CD4-positive, alpha-beta memory T cell (primary cell): ENCODE data around the gene INCENP. TPM values are rescaled to one million over a fixed set of nuclear protein-coding genes. Genes with fewer than 3 reads are reported as not detected.
A peak's percentile ranks its signal among the peaks of the same experiment; 100 is the strongest.

Experiments used
- CTCF ChIA-PET: fragments of 350-600 bp; sonication (Branson Sonifier 250); formaldehyde crosslinking; loops from one replicate; lab custom pipeline; 2021; ENCODE audit warnings: inconsistent platforms; ENCODE audit not compliant: partially characterized antibody; lab: Charles Lee
- POLR2A ChIA-PET: fragments of 350-600 bp; sonication (Branson Sonifier 250); formaldehyde crosslinking; loops from one replicate; lab custom pipeline; 2021; ENCODE audit not compliant: partially characterized antibody; lab: Charles Lee
- DNase-seq, 5 donors: peaks; one replicate each; pipeline versions ENCODE4 v3.0.0 to v3.0.0-alpha.2; 2020 to 2022; ENCODE audit warnings: mixed read lengths in 1 of 5
- H3K27ac ChIP-seq: one replicate; pipeline ENCODE4 v1.7.0; 2013; ENCODE audit warnings: low read depth, low read length
- H3K27me3 ChIP-seq: 2 replicates; pipeline ENCODE4 v1.7.0; 2013; ENCODE audit warnings: mild to moderate bottlenecking, low read length, moderate library complexity; ENCODE audit not compliant: insufficient read depth
- H3K36me3 ChIP-seq: 2 replicates; pipeline ENCODE4 v1.7.0; 2013; ENCODE audit warnings: mild to moderate bottlenecking, low read length, moderate library complexity; ENCODE audit not compliant: insufficient read depth
- H3K4me1 ChIP-seq: 2 replicates; pipeline ENCODE4 v1.7.0; 2013; ENCODE audit warnings: mild to moderate bottlenecking, low read length, moderate library complexity; ENCODE audit not compliant: insufficient read depth
- H3K4me3 ChIP-seq, 2 donors: one replicate each; pipeline ENCODE4 v1.7.0; 2013; ENCODE audit warnings: low read length in 2 of 2, mild to moderate bottlenecking in 1 of 2
- H3K9me3 ChIP-seq, 2 donors: one replicate each; pipeline ENCODE4 v1.7.0; 2013; ENCODE audit warnings: low read length in 2 of 2, control low read depth in 1 of 2; ENCODE audit not compliant: control insufficient read depth in 1 of 2
- H3K27ac Mint-ChIP-seq, 7 donors: one replicate each; pipeline ENCODE4 v1.8.0; 2020 to 2021; ENCODE audit warnings: mixed read lengths in 7 of 7, mild to moderate bottlenecking in 6 of 7, inconsistent platforms in 3 of 7, moderate library complexity in 3 of 7
- H3K27me3 Mint-ChIP-seq, 2 donors: one replicate each; pipeline ENCODE4 v1.8.0; 2020 to 2021; ENCODE audit warnings: mixed read lengths in 2 of 2
- H3K36me3 Mint-ChIP-seq, 2 donors: one replicate each; pipeline ENCODE4 v1.8.0; 2020 to 2021; ENCODE audit warnings: mixed read lengths in 2 of 2, inconsistent platforms in 1 of 2, mild to moderate bottlenecking in 1 of 2
- H3K4me1 Mint-ChIP-seq, 4 donors: one replicate each; pipeline ENCODE4 v1.8.0; 2020 to 2021; ENCODE audit warnings: mixed read lengths in 4 of 4, mild to moderate bottlenecking in 1 of 4
- H3K4me3 Mint-ChIP-seq, 8 donors: one replicate each; pipeline ENCODE4 v1.8.0; 2020 to 2021; ENCODE audit warnings: mixed read lengths in 8 of 8, mild to moderate bottlenecking in 7 of 8, moderate library complexity in 6 of 8, inconsistent platforms in 3 of 8
- H3K9me3 Mint-ChIP-seq, 8 donors: one replicate each; pipeline ENCODE4 v1.8.0; 2020 to 2021; ENCODE audit warnings: mixed read lengths in 8 of 8, mild to moderate bottlenecking in 5 of 8, inconsistent platforms in 3 of 8, moderate library complexity in 1 of 8
- intact Hi-C: fragments of 100-400 bp; cut with micrococcal nuclease; formaldehyde crosslinking; loops from one replicate; pipeline ENCODE4 v1.15.1; 2023
- polyA plus RNA-seq, 2 donors: library from polyadenylated mRNA; unstranded; fragments of 300-500 nt; fragmentation: Illumina TruSeq; gene quantifications; one replicate each; pipeline ENCODE4 v1.2.3, GENCODE V29; 2021
- total RNA-seq, 2 experiments: library from RNA; stranded (reverse); gene quantifications; one replicate each; pipeline ENCODE4 v1.2.3, GENCODE V29; 2021

The INCENP gene
- total and polyA plus RNA-seq, 4 experiments from 2014 or later = 2.7 to 32.1 (median 28.4) TPM; not detected in 1

DNA sequence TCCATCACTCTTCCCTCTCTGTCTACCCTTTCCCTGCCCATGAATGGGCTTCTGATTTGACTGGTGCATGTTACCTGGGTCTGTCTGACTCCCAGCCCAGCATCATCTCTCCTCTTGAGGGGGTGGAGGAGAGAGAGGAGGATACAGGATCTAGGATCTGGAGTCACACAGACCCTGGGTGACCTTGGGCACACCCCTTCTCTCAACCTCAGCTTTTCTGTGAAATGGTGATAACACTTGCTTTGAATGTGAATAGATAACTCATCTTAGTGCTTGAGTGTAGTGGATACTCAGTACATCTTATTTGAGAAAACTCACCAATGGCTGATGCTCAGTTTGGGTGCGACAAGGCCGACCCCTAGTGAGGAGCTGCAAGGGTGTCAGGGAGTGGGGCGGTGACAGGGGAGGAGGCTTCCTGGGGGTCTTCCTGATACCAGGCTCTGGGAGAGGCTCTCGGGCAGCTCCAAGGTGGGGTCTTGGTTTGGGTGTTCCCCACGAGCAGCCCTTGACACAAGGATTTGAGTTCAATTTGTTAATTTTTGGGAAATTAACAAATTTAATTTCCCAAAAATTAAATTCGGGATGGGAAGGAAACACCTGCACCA, 9.0 kb downstream of the INCENP start:
- peaks cover 15 to 37% (median 22%) of the 10 kb centered on the region in 4 donors for H3K4me1 Mint-ChIP-seq
- POLR2A ChIA-PET = no interaction called here
- no peak for DNase-seq
- H3K27me3 Mint-ChIP-seq = no peaks in the 10 kb centered on the region
- H3K4me3 Mint-ChIP-seq = peak overlapping the region in 1 of 8 donors; percentile 32
- Histone ChIP-seq H3K27ac (no peak overlapping the region), H3K9me3 (no peaks in the 10 kb centered on the region), H3K4me3 (no peak overlapping the region), H3K27me3 (no peaks in the 10 kb centered on the region), H3K36me3 (peaks cover 21% of the 10 kb centered on the region), H3K4me1 (peaks cover 8% of the 10 kb centered on the region)
- H3K36me3 Mint-ChIP-seq = peaks cover 30 to 42% of the 10 kb centered on the region in 2 donors
- CTCF ChIA-PET = interaction anchor here (1.0 to 1.3 kb wide), 2 partner anchors 9 to 234 kb away, joined by 3 read pairs; partner anchors contain the start of gene INCENP
- intact Hi-C loops = no loop called here
- no peaks in the 10 kb centered on the region for H3K9me3 Mint-ChIP-seq
- peak overlapping the region in 2 of 7 donors; percentile 25 to 82 for H3K27ac Mint-ChIP-seq

DNA sequence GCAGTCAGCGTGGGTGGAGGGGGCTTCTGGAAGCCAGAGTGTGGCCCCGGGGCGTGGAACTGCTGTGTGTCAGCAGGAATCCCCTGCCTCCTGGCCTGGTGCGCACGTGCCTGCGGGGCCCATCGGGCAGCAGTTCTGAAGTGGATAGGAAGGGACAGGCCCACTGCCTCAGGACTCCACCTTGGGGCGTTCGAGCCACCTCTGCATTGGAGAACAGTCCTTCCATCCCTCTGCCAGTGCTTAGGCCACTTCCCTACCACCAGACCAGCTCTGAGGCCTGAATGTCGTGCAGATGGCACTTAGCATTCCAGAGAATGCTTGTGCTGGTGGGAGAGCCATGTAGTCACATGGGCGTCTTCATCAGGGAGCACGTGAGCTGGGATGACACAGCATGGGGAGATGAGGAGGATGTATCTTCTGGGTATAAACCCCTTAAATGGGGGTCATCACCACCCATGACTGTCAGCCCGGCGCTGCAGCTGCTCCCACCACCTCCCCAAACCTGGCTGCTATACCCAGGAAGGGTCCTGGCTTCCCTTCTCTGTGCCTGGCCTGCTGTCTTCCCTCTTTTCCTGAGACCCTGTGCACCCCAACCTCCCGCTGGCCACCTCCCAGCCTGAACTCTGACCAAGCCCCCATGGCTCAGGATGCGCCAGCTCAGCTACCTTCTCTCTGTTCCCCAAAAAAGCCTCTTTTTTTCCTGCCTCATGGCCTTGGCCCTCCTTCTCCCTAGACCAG, 9.7 kb downstream of the INCENP start:
- Histone ChIP-seq H3K4me1 (peaks cover 8% of the 10 kb centered on the region), H3K27ac (no peak overlapping the region), H3K36me3 (peaks cover 21% of the 10 kb centered on the region), H3K4me3 (no peak overlapping the region), H3K27me3 (no peaks in the 10 kb centered on the region), H3K9me3 (no peaks in the 10 kb centered on the region)
- Mint-ChIP-seq H3K9me3 (no peaks in the 10 kb centered on the region), H3K4me1 (peaks cover 15 to 37% (median 21%) of the 10 kb centered on the region in 4 donors), H3K4me3 (no peak overlapping the region), H3K27me3 (no peaks in the 10 kb centered on the region), H3K27ac (peak overlapping the region in 3 of 7 donors; percentile 15 to 32 (median 18)), H3K36me3 (peaks cover 29 to 40% of the 10 kb centered on the region in 2 donors)
- CTCF ChIA-PET = no interaction called here
- POLR2A ChIA-PET = no interaction called here
- intact Hi-C loops = no loop called here
- DNase-seq = no peak

DNA sequence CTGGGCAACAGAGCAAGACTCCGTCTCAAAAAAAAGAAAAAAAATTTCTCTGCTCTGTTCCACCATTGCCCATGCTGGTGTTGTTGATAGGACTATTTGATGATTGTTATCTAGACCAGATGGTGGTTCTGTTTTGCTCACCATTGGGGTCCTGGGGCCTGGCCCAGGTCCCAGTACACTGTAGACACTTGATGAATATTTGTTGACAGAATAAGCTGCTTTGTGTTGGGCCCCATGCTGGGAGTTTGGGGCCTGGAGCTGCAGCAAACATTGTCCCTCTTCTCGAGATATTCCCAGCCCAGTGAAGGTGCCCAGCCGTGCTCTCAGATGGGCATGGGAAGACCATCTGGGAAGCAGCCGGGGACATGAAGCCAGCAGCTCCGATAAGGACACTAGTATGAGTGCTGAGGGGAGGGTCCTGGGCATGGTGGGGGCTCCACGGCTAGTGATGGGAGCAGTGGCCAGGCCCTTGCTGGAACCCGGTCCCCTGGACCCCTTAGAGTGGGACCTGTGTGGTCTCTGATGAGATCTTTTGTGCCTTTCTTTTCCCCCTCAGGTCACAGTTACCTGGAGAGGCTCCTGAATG, 13.6 kb downstream of the INCENP start:
- Histone ChIP-seq H3K27me3 (no peaks in the 10 kb centered on the region), H3K36me3 (peaks cover 40% of the 10 kb centered on the region), H3K4me3 (no peak overlapping the region), H3K9me3 (no peaks in the 10 kb centered on the region), H3K4me1 (peaks cover 8% of the 10 kb centered on the region), H3K27ac (no peak overlapping the region)
- ChIA-PET CTCF (interaction anchor here (1.5 kb wide), 1 partner anchor 30 kb away, joined by 8 read pairs; no protein-coding TSS in a partner anchor), POLR2A (no interaction called here)
- Mint-ChIP-seq H3K27ac (no peak overlapping the region), H3K36me3 (peaks cover 6 to 39% of the 10 kb centered on the region in 2 donors), H3K4me1 (peaks cover 10 to 23% (median 12%) of the 10 kb centered on the region in 4 donors), H3K4me3 (no peak overlapping the region), H3K27me3 (no peaks in the 10 kb centered on the region), H3K9me3 (no peaks in the 10 kb centered on the region)
- DNase-seq = no peak
- intact Hi-C loops = no loop called here

DNA sequence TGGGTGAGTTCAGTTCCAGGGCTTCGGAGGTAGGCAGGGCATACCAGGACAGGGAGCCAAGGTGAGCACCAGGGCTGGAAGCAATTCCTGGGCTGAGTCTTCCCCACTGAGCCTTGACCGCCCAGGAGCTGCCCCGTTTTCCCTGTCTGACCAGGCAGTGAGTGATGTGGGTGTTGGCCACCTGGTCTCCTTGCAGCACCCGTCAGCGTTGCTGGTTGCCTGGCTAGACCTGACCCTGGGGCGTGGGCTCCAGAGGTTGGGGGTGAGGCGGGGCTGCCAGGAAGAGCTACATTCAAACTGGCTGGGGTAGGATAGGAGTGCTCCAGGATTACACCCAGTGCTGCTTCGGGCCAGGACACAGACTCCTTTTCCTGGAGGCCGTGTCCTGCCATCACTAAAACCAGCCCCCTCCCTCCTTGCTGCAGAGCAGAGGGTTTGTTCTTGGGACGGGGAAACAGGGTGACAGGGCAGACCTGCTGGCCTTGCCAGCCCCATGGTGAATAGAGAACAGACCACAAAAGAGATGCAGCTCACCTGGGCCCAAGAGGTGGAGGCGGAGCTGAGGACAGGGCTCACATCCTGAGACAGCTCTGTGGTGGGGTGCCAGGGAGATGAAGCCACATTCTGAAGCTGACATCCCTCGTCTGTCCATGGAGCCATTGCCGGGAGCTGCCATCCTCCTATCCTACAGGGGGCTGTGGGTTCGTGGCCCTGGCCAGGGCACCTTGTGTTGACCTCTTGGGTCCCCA, 14.2 kb downstream of the INCENP start:
- H3K4me3 ChIP-seq = no peak overlapping the region

DNA sequence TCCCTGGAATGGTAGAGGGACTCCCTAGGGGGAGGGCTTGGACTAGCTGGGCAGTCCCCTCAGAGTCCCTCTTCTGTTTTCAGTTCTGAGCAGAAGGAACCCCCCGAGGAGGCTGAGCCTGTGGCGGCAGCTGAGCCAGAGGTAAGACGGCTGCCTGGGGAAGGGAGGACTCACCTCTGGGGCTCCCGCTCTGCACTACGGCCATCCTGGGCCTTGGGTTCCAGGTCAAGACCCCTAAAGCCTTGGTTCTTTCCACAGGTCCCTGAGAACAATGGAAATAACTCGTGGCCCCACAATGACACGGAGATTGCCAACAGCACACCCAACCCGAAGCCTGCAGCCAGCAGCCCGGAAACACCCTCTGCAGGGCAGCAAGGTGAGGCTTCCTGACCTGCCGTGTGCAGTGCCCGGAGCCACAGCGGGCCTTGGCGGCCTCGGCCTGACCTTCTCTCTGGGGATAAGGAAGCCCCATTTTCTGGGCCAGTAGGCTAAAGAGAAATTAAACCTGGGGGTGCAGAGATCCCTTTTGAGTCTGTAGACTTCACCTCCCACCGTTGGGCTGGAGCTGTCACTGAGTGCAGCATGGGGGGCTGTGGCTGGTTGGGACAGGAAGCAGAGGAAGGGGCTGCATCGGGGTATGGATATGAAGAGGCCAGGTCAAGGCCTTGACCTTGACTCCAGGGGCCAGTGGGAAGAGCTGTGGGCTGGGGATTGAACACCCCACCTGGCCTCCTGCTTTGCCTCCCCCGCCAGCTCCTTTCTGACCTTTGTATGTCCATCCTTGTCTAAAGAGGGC, 15.0 kb downstream of the INCENP start:
- peaks cover 36% of the 10 kb centered on the region for H3K36me3 ChIP-seq

More for the DNA sequence above, 14.2 kb downstream of the INCENP start:
- no peaks in the 10 kb centered on the region for H3K27me3 ChIP-seq
- Mint-ChIP-seq H3K4me1 (peaks cover 6 to 16% (median 7%) of the 10 kb centered on the region in 4 donors), H3K9me3 (no peaks in the 10 kb centered on the region), H3K27ac (no peak overlapping the region), H3K4me3 (no peak overlapping the region), H3K27me3 (no peaks in the 10 kb centered on the region), H3K36me3 (peaks cover 6 to 37% of the 10 kb centered on the region in 2 donors)
- no peaks in the 10 kb centered on the region for H3K9me3 ChIP-seq
- CTCF ChIA-PET = no interaction called here
- peaks cover 8% of the 10 kb centered on the region for H3K4me1 ChIP-seq
- H3K36me3 ChIP-seq = peaks cover 36% of the 10 kb centered on the region
- H3K27ac ChIP-seq = no peak overlapping the region
- no peak for DNase-seq
- intact Hi-C loops = no loop called here
- POLR2A ChIA-PET = no interaction called here

DNA sequence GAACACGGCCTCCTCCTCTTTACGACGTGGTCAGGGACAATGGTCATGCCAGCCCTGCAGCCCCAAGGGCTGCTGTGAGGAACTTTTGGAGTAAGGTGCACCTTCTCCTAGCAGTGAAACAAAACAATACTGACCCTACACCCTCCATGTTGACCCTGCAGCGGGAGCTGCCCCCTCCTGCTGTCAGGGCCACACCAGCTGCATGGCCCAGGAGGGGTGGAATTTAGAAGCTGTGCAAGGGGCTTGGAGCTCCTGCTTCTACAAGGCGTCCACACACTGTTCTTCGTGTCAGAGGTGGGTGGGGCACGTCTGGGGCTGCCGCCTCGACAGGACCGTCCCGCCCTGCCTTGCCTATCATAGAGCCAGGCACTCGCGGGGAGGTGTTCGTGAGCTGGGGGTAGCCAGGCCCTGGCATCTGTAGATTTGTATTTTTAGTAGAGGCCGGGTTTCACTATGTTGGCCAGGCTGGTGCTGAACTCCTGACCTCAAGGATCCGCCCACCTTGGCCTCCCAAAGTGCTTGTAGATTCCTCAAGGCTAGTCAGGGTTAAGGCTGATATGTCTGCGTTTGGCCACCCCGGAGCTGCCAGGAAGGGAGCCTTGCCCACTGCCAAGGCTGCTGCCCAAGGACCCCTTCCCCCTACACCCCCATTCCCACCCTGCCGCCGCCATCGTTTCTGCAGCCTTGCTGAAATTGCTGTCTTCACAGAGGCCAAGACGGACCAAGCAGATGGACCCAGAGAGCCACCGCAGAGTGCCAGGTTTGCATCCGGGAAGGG, 15.9 kb downstream of the INCENP start:
- ChIA-PET POLR2A (no interaction called here), CTCF (no interaction called here)
- intact Hi-C loops = no loop called here
- Histone ChIP-seq H3K27ac (no peak overlapping the region), H3K4me1 (peaks cover 2% of the 10 kb centered on the region), H3K4me3 (no peak overlapping the region), H3K36me3 (peaks cover 36% of the 10 kb centered on the region), H3K27me3 (no peaks in the 10 kb centered on the region), H3K9me3 (no peaks in the 10 kb centered on the region)
- Mint-ChIP-seq H3K27me3 (no peaks in the 10 kb centered on the region), H3K4me1 (peaks cover 3 to 5% (median 4%) of the 10 kb centered on the region in 4 donors), H3K9me3 (no peaks in the 10 kb centered on the region), H3K27ac (no peak overlapping the region), H3K4me3 (no peak overlapping the region), H3K36me3 (peaks cover 9 to 40% of the 10 kb centered on the region in 2 donors)
- no peak for DNase-seq

More for the DNA sequence above, 15.0 kb downstream of the INCENP start:
- peaks cover 6 to 39% of the 10 kb centered on the region in 2 donors for H3K36me3 Mint-ChIP-seq
- ChIA-PET CTCF (no interaction called here), POLR2A (no interaction called here)
- H3K4me3 Mint-ChIP-seq = no peak overlapping the region
- Histone ChIP-seq H3K9me3 (no peaks in the 10 kb centered on the region), H3K27ac (no peak overlapping the region), H3K27me3 (no peaks in the 10 kb centered on the region), H3K4me1 (peaks cover 4% of the 10 kb centered on the region), H3K4me3 (no peak overlapping the region)
- H3K27ac Mint-ChIP-seq = no peak overlapping the region
- H3K27me3 Mint-ChIP-seq = no peaks in the 10 kb centered on the region
- no peak for DNase-seq
- intact Hi-C loops = no loop called here
- H3K9me3 Mint-ChIP-seq = no peaks in the 10 kb centered on the region
- H3K4me1 Mint-ChIP-seq = peaks cover 6 to 10% (median 7%) of the 10 kb centered on the region in 4 donors
